Stimulated activated CD8-positive, alpha-beta memory T cell treated with anti-CD3 and anti-CD28 coated beads, Interleukin-4, amount 100 ng/mL, for 48 hours (primary cell): Measurements from ENCODE around the gene WASHC2A.
A peak's percentile ranks its signal among the peaks of the same experiment; 100 is the strongest.
"Not testable (repeated sequence)": the region's sequence is repeated elsewhere in the genome, so short reads cannot be mapped to it uniquely, and the experiment has no call there.

Experiments
- DNase-seq: peaks from one replicate; pipeline ENCODE4 v3.0.0-alpha.2; 2020

Gene WASHC2A

GRCh38 chr10:50067546-50068351 is at the start of gene WASHC2A:
Gene WASHC2A (plus strand): TSS chr10:50067954. CDS start chr10:50068006, 52 bp downstream.
- DNase-seq, result peak; percentile 96

DNA sequence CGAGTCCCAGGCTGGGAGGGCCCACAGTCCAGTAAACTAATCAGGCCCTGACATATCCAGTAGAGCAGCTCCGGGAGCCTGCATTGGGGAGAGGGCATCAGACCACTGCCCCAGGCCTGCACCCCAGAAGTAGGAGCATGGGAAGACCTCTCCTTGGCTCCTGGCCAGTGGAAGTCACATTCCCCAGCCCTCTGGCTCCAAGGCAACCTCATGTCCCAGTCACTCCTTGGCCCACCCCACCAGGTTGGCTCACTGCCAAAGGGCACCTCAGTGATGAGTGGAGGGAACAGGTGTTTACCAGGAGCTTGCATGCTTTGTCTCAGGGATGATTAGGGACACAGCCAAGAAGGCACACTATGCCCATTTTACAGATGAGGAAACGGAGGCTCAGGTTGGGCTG is 48.5 kb upstream of the WASHC2A start:
- not testable (repeated sequence) for DNase-seq

GRCh38 chr10:50020451-50021024 is 47.2 kb upstream of the WASHC2A start:
- not testable (repeated sequence) for DNase-seq

GRCh38 chr10:50021646-50022045 is 46.1 kb upstream of the WASHC2A start:
- no peak for DNase-seq

- not testable (repeated sequence) for DNase-seq
Observed at GRCh38 chr10:50024716-50025383, 42.9 kb upstream of the WASHC2A start.

DNA sequence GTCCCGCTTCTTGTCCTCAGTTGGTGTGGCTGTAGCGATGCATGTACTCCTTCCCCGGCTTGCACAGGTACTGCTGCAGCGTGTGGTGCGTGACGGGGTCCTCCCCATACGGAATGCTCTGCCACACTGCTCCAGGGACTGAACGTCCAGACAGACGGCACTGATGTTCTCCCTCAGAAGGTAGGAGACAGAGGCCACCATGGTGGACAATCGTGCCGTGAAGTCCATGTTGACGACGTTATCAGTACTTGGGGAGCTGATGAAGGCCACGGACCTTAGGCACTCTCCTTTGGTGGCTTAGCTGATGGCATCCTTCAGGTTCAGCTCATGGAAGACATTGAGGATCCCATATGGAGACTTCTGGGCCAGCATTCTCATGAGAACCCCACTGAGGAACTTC is 42.1 kb upstream of the WASHC2A start:
- DNase-seq, result no peak

GRCh38 chr10:50027195-50027594 is 40.6 kb upstream of the WASHC2A start:
- no peak for DNase-seq

- DNase-seq, result no peak
Observed at GRCh38 chr10:50033481-50033880, 34.3 kb upstream of the WASHC2A start.

DNA sequence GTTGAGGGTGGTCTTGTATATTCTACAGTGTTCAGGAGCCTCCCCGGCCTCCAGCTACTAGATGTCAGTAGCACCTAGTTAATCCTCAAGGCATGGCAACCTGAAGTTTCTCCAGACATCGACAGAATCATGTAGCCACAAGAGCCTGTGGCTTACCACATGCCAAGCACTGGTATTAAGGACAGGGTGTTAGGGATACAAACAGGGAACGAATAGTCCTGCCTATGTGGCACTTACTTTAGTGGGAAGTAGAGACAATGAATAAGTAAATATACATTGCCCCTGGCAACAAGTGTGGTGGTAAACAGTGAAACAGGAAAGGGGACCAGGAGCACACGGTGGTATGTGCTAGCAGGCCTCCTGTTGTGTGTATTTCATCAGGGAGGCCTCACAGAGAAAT is 32.4 kb upstream of the WASHC2A start:
- DNase-seq, result not testable (repeated sequence)

- no peak for DNase-seq
Observed at GRCh38 chr10:50044941-50045664, 22.7 kb upstream of the WASHC2A start.

GRCh38 chr10:50046457-50046856 is 21.3 kb upstream of the WASHC2A start:
- DNase-seq, result not testable (repeated sequence)

GRCh38 chr10:50047594-50047993 is 20.2 kb upstream of the WASHC2A start:
- not testable (repeated sequence) for DNase-seq

- not testable (repeated sequence) for DNase-seq
Observed at GRCh38 chr10:50051995-50052660, 15.6 kb upstream of the WASHC2A start.

- not testable (repeated sequence) for DNase-seq
Observed at GRCh38 chr10:50052778-50053376, 14.9 kb upstream of the WASHC2A start.

- DNase-seq, result not testable (repeated sequence)
Observed at GRCh38 chr10:50055494-50056292, 12.1 kb upstream of the WASHC2A start.

DNA sequence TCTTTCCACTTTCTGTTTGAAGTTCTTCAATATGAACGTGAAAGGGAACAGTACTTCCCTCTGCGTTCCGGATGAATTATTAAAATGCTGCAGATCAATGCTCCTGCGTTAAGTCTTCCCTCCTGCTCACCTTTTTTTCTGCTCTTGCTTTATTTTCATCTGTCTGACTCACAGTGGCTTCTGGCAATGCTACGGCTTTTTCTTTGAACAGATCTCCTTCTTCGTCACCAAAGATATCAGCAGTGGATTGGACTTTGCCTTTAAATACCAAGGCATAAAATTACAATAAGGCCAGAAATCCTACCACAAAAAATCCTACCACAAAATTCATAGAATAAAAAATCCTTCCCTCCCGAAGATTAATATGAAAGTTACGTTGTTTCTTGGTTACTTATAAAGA is 11.1 kb upstream of the WASHC2A start:
- not testable (repeated sequence) for DNase-seq

GRCh38 chr10:50058727-50059126 is 9.0 kb upstream of the WASHC2A start:
- not testable (repeated sequence) for DNase-seq

- not testable (repeated sequence) for DNase-seq
Observed at GRCh38 chr10:50059946-50060345, 7.8 kb upstream of the WASHC2A start.

DNA sequence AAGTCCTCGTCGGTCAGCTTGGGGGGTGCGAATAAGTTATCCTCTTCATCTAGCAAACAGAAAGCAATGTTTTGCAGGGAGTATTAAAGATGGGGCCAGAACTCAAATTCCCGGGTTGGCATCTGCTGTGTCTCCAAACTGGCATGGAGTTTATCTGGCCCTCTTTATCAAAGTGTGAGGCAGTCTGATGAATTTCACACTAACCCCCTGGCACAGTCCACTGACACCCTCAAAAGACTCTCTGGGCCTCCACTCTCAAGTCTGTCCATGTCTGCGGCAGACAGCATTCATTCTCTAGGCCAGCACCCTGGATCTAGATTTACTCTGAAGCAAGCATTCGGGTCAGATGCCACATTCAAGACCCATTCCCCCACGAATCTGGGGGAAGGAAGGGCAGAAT is 6.2 kb upstream of the WASHC2A start:
- not testable (repeated sequence) for DNase-seq

DNA sequence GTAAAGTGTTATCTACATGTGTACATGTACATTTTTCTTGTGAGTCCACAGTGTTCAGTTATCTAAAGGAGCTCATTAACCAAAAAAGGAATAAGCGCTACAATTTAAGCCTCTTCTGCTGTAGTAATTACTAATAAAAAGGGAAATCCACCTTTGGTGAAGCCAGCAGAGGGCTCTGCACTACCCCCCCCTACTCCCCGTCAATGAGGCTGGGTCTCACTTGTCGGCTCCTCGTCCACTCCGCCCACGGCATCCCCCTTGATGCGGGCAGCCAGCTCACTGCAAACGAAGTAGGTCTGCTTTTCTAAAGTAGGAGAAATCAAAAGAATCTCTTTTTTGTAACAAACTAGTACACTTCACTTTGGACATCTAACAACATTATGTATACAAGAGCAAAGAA is 4.7 kb upstream of the WASHC2A start:
- DNase-seq, result no peak

DNA sequence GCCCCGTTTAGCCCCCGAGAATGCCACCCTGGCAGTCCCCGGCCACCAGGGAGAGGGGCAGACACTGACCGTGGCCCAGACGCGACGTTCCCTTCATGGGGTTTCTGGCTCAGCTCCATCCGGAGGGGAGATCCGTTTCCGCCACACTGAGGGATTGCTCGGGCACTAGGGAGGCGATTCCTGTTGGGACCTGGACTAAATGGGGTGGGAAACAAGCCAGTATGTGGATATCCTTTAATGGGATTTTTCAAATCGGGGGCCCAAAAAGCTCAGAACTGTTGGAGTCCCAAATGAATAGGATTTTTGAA is 552 bp downstream of the WASHC2A start:
- not testable (repeated sequence) for DNase-seq
